VCaP (cell line): ENCODE measurements around the gene ADCY2.

ENCODE experiments used
- H3K27ac ChIP-seq: fragments of 450-650 bp; 2 replicates; pipeline ENCODE4 v1.5.1; 2017
- CTCF ChIP-seq: fragments of 450-650 bp; conservative IDR thresholded peaks from 2 replicates; pipeline ENCODE4 v1.5.1; 2017; ENCODE audit warnings: mild to moderate bottlenecking, moderate library complexity

The ADCY2 gene

DNA sequence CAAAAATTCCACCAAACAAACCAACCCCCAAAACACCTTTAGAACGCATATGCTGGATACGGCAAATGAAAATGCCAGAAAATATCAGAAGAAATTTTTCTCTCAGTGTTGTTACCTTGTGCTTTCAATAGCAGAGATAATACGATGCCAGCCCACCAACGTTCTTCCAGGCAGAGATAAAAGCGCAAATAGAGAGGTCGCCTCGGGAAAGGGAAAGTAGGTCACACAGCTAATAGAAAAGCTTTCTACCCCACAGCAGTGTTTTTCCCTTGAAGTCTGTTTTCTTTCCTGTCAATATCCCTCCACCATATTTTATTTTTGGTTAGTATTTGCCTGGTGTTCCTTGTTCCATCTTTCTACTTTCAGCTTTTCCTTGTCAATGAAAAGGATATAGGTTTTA, 353.7 kb downstream of the ADCY2 start:
- TF ChIP-seq CTCF: no peak
- no peak overlapping the region for H3K27ac ChIP-seq

- H3K27ac ChIP-seq: no peak overlapping the region
These were observed 355.9 kb downstream of the ADCY2 start for GRCh38 chr5:7751874-7752273.

DNA sequence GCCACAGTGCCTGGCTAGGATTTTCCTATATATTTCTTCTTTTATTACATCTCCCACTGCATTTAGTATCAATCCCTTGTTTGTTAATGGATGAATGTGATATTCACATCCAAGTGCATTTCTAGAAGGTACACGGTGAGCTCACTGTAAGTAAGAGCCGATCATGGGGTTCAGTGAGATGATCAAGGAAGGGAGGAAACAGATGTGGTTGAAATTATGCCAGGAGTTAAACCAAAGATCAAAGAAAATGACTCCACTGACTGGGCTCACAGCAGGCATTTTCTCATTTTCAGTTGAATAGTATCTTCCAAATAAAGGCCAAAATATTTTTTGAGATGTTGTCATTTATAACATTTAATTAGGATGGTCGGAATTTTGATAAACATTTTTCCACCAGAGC, 357.2 kb downstream of the ADCY2 start:
- TF ChIP-seq CTCF: no peak
- no peak overlapping the region for H3K27ac ChIP-seq

More at GRCh38 chr5:7751874-7752273, 355.9 kb downstream of the ADCY2 start:
- TF ChIP-seq CTCF: no peak

GRCh38 chr5:7753596-7753995, 357.7 kb downstream of the ADCY2 start:
- no peak overlapping the region for H3K27ac ChIP-seq
- no peak for TF ChIP-seq CTCF

DNA sequence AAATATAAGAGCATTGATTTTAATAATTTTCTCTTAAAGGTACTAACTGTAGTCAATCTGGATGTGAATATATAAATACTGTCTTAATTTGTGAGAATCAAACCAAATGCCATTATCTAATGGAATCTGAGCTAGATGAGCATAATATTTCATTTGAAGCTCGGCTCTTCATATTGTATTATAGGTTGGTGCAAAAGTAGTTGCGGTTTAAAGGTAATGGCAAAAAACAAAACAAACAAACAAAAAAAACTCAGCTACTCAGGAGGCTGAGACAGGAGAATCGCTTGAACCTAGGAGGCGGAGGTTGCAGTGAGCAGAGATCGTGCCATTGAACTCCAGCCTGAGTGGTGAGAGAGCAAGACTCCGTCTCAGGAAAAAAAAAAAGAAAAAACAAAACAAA, 358.6 kb downstream of the ADCY2 start:
- TF ChIP-seq CTCF: no peak
- H3K27ac ChIP-seq: no peak overlapping the region

DNA sequence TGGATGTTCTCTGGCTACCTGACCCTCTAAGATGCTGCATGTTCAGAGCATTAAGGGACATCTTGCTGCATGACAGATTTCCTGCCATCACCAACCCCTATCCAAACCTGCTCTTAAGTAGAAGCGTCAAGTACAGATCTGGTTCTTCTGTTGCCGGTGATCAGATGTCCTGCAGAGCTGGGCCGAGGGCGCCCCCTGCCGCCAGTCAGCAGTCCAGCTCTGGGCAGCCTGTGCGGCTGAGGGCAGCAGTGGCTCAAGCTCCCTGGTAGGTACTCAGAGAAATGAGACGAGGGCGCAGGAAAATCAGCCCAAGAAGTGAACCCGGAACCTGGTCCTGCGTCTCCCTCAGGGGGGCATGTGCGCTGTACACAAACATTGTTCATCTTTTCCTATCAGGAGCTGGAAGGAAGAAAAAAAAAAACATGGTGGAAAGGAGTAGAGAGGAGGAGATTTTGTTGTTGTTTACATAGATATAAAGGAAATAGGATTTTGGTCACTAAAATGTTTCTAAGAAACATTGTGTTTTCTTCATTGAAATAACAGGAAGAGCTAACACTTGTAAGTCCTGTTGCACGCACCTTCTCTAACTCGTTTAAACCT, 359.2 kb downstream of the ADCY2 start:
- TF ChIP-seq CTCF: peak; percentile 98
- H3K27ac ChIP-seq: no peak overlapping the region

GRCh38 chr5:7755958-7756357, 360.0 kb downstream of the ADCY2 start:
- no peak for TF ChIP-seq CTCF
- no peak overlapping the region for H3K27ac ChIP-seq
